Prostate gland (tissue), 2 donors: Measurements from ENCODE around the gene PTMA. TPM values are rescaled to one million over a fixed set of nuclear protein-coding genes. Genes with fewer than 3 reads are reported as not detected.

Experiments
- DNase-seq: peaks from one replicate; pipeline ENCODE4 v3.0.0-alpha.2; 2019; ENCODE audit warnings: low spot score
- H3K27ac ChIP-seq, 2 donors: fragments of 200-600 bp; sonication (generic); 2 replicates each; pipeline ENCODE4 v1.5.1; 2017 to 2019
- H3K27me3 ChIP-seq: fragments of 200-600 bp; sonication (generic); replicated peaks from 2 replicates; pipeline ENCODE4 v1.5.1; 2019; ENCODE audit not compliant: insufficient read depth
- H3K36me3 ChIP-seq, 2 donors: fragments of 200-600 bp; sonication (generic); 1 replicate in 1 of 2; 2 replicates in 1 of 2; pipeline versions ENCODE4 v1.5.1 to v1.8.1; 2017 to 2019
- H3K4me1 ChIP-seq: fragments of 200-600 bp; sonication (generic); replicated peaks from 2 replicates; pipeline ENCODE4 v1.5.1; 2019
- H3K4me3 ChIP-seq, 2 donors: fragments of 200-600 bp; sonication (generic); 2 replicates each; pipeline ENCODE4 v1.5.1; 2017 to 2019
- H3K9me3 ChIP-seq: fragments of 200-600 bp; sonication (generic); 2 replicates; pipeline ENCODE4 v1.5.1; 2017
- POLR2A ChIP-seq: fragments of 450-650 bp; IDR thresholded peaks from one replicate; pipeline ENCODE4 v1.6.1; 2016; ENCODE audit warnings: antibody characterized with exemption, mild to moderate bottlenecking
- POLR2AphosphoS5 ChIP-seq: sonication (generic); formaldehyde crosslinking; IDR thresholded peaks from one replicate; pipeline ENCODE4 v1.6.1; 2017; ENCODE audit warnings: antibody characterized with exemption
- WGBS: methylation state at CpG from one replicate; pipeline ENCODE4 v1.1.5; 2018; 5-methylcytosine and 5-hydroxymethylcytosine counted together
- intact Hi-C: fragments of 100-400 bp; cut with DNase I; formaldehyde crosslinking; loops from one replicate; pipeline ENCODE4 v1.14.2; 2022
- total RNA-seq, 2 donors: library from RNA; depleted of rRNA; stranded (reverse); fragments of >200 nt; gene quantifications; one replicate each; pipeline ENCODE4 v1.1.0, GENCODE V29; 2016
- TF ChIP-seq, protein P1 (sequence below), 4 experiments: fragments of 200-600 bp in 2 of 4; fragments of 450-650 bp in 2 of 4; sonication (generic) in 2 of 4; IDR thresholded peaks; 1 replicate in 3 of 4; 2 replicates in 1 of 4; pipeline ENCODE4 v1.5.1; 2016 to 2019; ENCODE audit warnings: antibody characterized with exemption in 4 of 4, mild to moderate bottlenecking in 2 of 4, moderate library complexity in 2 of 4

Gene PTMA
- total RNA-seq, 2 donors from 2014 or later: 418 to 613 TPM

DNA sequence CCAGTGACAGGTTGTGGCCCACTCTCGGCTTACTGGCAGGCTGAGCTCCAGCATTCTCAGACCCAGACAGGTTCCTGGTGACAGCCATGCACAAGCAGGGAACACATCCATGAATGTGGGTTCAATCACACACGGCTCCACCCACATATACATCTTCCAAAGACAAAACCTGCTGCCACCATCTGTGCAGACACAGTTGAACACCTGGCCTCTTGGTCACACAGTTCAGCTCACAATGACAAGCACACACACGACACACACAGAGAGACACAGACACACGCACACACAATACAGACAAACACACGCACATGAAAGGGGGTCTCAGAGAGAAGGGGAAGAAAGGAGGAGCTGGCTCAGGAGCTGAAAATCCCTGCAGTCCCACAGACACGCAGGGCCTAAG lies 32.1 kb upstream of the PTMA start:
- Histone ChIP-seq H3K4me1 (no peaks in the 10 kb centered on the region), H3K4me3 (no peak overlapping the region), H3K27me3 (no peaks in the 10 kb centered on the region), H3K36me3 (no peaks in the 10 kb centered on the region), H3K9me3 (no peaks in the 10 kb centered on the region), H3K27ac (no peak overlapping the region)
- 93% methylated on average over 6 of the region's 6 CpGs for WGBS
- TF ChIP-seq, protein P1, sequence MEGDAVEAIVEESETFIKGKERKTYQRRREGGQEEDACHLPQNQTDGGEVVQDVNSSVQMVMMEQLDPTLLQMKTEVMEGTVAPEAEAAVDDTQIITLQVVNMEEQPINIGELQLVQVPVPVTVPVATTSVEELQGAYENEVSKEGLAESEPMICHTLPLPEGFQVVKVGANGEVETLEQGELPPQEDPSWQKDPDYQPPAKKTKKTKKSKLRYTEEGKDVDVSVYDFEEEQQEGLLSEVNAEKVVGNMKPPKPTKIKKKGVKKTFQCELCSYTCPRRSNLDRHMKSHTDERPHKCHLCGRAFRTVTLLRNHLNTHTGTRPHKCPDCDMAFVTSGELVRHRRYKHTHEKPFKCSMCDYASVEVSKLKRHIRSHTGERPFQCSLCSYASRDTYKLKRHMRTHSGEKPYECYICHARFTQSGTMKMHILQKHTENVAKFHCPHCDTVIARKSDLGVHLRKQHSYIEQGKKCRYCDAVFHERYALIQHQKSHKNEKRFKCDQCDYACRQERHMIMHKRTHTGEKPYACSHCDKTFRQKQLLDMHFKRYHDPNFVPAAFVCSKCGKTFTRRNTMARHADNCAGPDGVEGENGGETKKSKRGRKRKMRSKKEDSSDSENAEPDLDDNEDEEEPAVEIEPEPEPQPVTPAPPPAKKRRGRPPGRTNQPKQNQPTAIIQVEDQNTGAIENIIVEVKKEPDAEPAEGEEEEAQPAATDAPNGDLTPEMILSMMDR (IDR thresholded peaks at IDR 0.05): no peak
- no peak for TF ChIP-seq POLR2AphosphoS5
- TF ChIP-seq POLR2A: no peak
- intact Hi-C loops: no loop called here
- DNase-seq: no peak

DNA sequence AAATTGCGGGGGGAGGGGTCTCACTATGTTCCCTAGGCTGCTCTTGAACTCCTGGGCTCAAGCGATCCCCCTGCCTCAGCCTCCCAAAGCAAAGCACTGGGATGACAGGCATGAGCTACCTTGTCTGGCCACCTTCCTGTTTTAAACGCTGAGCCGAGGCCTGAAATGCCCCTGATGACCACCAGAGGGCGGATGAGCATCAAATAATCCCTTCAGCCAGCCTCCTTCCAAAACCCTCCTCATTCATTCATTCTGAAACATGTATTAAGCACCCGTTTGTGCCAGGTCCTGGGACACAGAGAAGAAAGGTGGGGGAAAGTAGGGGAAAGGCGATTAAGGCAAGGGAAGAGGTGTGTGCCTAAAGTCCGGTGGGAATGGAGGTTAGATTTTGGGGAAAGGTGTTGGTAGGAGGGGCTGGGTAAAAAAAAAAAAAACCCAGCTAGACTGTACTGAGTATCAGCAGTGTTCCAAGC lies 30.7 kb upstream of the PTMA start:
- intact Hi-C loops: loop anchor here (1.0 kb wide), 1 partner anchor 38 kb away; no protein-coding TSS in a partner anchor
- H3K4me1 ChIP-seq: no peaks in the 10 kb centered on the region

DNA sequence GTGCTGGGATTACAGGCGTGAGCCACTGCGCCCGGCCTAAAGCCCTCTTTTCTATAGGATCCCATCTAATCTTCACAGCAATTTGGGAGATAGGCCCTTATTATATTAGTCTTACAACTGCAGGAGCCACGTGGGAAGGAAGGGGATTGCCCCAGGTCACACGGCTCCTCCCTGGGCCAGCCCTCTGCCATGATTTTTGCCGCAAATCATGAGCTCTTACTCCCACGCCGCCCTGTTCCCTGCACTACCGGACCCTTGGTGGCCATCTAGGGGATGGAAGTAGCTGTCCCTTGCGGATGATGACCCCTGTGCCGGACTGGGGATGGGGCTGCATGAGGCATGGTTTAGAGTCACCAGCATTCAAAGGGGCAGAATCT lies 28.4 kb upstream of the PTMA start:
- Histone ChIP-seq H3K4me3 (no peak overlapping the region), H3K27ac (peak overlapping the region; percentile 91 to 92)

More for the DNA sequence above, 30.7 kb upstream of the PTMA start:
- Histone ChIP-seq H3K4me3 (no peak overlapping the region), H3K27me3 (no peaks in the 10 kb centered on the region), H3K27ac (no peak overlapping the region), H3K9me3 (no peaks in the 10 kb centered on the region), H3K36me3 (no peaks in the 10 kb centered on the region)
- peak; percentile 83 for DNase-seq
- WGBS: 0% methylated on average over 8 of the region's 8 CpGs
- TF ChIP-seq, protein P1 (IDR thresholded peaks at IDR 0.05): peak; percentile 94 to 99 (median 98)
- TF ChIP-seq POLR2AphosphoS5: peak; percentile 78
- TF ChIP-seq POLR2A: no peak

DNA sequence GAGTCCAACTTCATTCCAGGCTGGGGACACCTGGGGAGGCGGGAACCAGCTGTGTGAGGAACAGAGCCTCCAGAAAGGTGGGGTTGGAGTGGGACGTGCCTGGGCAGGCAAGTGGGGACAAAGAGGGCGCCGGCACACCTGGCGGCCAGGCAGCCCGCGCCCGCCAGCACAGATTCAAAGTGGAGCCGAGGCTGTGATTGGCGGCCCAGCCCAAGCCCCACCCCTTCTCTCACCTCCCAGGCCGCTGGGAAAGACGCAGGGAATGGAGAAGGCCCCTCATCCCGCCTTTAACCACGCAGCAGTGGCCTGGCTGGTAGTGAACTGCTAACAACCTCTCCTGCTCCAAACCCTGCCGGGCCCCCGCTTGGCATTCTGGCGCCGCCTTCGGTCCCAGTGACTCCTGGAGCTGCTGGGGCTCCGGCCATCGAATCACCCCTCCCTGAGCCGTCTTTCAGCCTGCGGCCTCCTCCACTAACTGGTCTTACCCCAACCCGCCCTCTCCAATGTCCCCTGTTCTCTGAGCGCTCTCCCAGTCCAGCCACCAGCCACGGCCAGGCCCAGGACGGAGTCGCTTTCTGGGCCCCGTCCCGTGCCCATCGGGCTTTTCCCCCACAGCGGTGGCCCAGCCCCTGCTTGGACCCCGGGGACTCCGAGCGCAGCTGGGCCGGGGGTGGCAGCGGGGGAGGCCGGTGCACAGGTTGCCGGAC lies 27.9 kb upstream of the PTMA start:
- TF ChIP-seq POLR2AphosphoS5 (peak; percentile 34), POLR2A (no peak)
- whole genome bisulfite sequencing: 21% methylated on average over 39 of the region's 39 CpGs
- Histone ChIP-seq H3K4me1 (no peaks in the 10 kb centered on the region), H3K27ac (peak overlapping the region; percentile 91 to 92), H3K36me3 (no peaks in the 10 kb centered on the region), H3K9me3 (no peaks in the 10 kb centered on the region), H3K4me3 (peak overlapping the region; percentile 43 to 50), H3K27me3 (no peaks in the 10 kb centered on the region)
- intact Hi-C loops: loop anchor here (2.0 kb wide), 1 partner anchor 26 kb away; no protein-coding TSS in a partner anchor
- DNase-seq: peak; percentile 75

More for the DNA sequence above, 28.4 kb upstream of the PTMA start:
- no peaks in the 10 kb centered on the region for H3K4me1 ChIP-seq
- no peaks in the 10 kb centered on the region for H3K9me3 ChIP-seq
- DNase-seq: no peak
- WGBS: 65% methylated on average over 11 of the region's 11 CpGs
- no peak for TF ChIP-seq POLR2AphosphoS5
- TF ChIP-seq POLR2A: peak; percentile 31
- no peaks in the 10 kb centered on the region for H3K36me3 ChIP-seq
- no peaks in the 10 kb centered on the region for H3K27me3 ChIP-seq
- intact Hi-C loops: loop anchor here (2.0 kb wide), 1 partner anchor 27 kb away; no protein-coding TSS in a partner anchor

DNA sequence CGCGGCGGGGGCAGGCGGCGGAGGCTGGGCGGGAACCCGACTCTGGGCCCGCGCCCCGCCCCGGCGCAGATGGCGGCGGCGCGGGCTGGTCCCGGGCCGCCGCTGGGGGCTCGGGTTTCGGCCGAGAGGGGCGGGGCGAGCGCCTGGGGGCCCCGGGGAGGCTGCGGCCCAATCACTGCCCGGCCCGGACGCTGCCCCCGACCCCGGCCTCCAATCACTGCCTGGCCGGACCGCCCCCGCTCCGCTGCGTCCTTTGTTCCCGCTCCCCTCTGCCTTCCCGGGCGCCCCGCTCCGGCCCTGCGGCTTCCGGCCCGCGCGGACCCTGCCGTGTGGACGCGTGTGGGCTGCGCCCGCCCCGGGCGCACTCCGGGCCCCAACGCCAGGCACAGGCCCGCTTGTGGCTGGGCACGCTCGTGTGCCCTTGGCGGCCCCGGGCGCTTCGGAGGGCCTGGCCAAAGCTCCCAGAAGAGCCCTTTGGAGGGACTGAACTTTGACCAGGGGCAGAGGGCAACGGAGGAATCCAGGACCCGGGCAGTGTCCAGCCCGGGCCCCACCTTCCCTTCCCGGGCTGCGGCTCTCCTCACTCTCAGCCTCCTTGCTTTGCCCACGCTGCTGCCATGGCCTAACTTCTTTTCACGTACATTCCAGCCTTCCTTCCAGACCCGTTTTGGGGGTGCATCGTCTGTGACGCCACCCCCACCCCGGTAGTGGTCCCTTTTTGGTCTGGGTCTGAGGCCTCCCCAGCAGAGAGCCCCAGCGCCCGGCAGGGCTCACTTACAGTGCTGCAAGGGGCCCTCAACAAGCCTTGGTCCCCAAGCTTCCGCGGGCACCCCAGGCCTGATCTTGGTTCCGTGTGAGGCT lies 27.1 kb upstream of the PTMA start:
- peak overlapping the region; percentile 43 to 50 for H3K4me3 ChIP-seq
- no peaks in the 10 kb centered on the region for H3K27me3 ChIP-seq
- peak; percentile 70 for DNase-seq
- H3K36me3 ChIP-seq: no peaks in the 10 kb centered on the region
- no peaks in the 10 kb centered on the region for H3K4me1 ChIP-seq
- 9% methylated on average over 55 of the region's 79 CpGs for WGBS
- intact Hi-C loops: loop anchor here (2.0 kb wide), 1 partner anchor 26 kb away; no protein-coding TSS in a partner anchor
- H3K27ac ChIP-seq: peak overlapping the region; percentile 91 to 92
- TF ChIP-seq, protein P1 (IDR thresholded peaks at IDR 0.05): peak in 2 of 4 experiments; percentile 3 to 6
- TF ChIP-seq POLR2A (peak; percentile 50), POLR2AphosphoS5 (no peak)
- no peaks in the 10 kb centered on the region for H3K9me3 ChIP-seq
